Measurements from ENCODE around the gene TRABD.

Gene TRABD

GRCh38 chr22:50217543-50218152 is 31.9 kb downstream of the TRABD start:
- no peak for TF ChIP-seq CTCF (IDR thresholded peaks at IDR 0.05; ENCODE audit: low read depth, low read length)
- H3K4me3 ChIP-seq (ENCODE audit: low read depth, low read length): no peak overlapping the region

- TF ChIP-seq CTCF (IDR thresholded peaks at IDR 0.05; ENCODE audit: low read depth, low read length): no peak
- H3K4me3 ChIP-seq (ENCODE audit: low read depth, low read length): no peak overlapping the region
These were observed 32.7 kb downstream of the TRABD start for GRCh38 chr22:50218153-50218995.

- H3K4me3 ChIP-seq (ENCODE audit: low read depth, low read length): no peak overlapping the region
- TF ChIP-seq CTCF (IDR thresholded peaks at IDR 0.05; ENCODE audit: low read depth, low read length): no peak
These were observed 33.4 kb downstream of the TRABD start for GRCh38 chr22:50218996-50219727.

GRCh38 chr22:50219800-50220602 is 34.3 kb downstream of the TRABD start:
- no peak for TF ChIP-seq CTCF (IDR thresholded peaks at IDR 0.05; ENCODE audit: low read depth, low read length)
- no peak overlapping the region for H3K4me3 ChIP-seq (ENCODE audit: low read depth, low read length)

DNA sequence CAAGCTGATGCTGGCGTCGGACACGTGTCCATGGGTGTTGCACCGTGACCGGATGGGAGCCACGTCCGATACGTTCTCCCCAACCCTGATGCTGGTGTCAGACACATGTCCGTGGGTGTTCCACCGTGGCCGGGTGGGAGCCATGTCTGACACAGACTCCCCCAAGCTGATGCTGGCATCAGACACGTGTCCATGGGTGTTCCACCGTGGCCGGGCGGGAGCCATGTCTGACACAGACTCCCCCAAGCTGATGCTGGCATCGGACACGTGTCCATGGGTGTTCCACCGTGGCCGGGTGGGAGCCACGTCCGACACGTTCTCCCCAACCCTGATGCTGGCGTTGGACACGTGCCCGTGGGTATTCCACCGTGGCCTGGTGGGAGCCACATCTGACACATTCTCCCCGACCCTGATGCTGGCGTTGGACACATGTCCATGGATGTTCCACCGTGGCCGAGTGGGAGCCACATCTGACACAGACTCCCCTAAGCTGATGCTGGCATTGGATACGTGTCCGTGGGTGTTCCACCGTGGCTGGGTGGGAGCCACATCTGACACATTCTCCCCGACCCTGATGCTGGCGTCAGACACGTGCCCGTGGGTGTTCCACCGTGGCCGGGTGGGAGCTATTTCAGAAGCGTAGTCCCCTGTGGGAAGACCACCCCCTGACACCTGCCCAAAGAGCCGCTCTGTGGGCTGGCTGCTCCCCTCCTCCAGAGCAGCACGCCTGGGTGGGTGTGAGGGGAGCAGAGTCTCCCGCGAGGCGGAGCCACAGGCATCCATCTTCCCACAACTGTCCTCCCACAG is 35.1 kb downstream of the TRABD start:
- no peak for TF ChIP-seq CTCF (IDR thresholded peaks at IDR 0.05; ENCODE audit: low read depth, low read length)

More for the DNA sequence above, 35.1 kb downstream of the TRABD start:
- H3K4me3 ChIP-seq (ENCODE audit: low read depth, low read length): no peak overlapping the region

Data from WI38 (cell line).